Forelimb muscle (tissue), 1 donor: ENCODE data around the gene KIF21B. TPM values are rescaled to one million over a fixed set of nuclear protein-coding genes. Genes with fewer than 3 reads are reported as not detected.
"Not testable (repeated sequence)": the region's sequence is repeated elsewhere in the genome, so short reads cannot be mapped to it uniquely, and the experiment has no call there.

ENCODE experiments used
- DNase-seq: peaks from one replicate; pipeline ENCODE4 v3.0.0-alpha.2; 2013; ENCODE audit warnings: low read depth
- polyA plus RNA-seq: library from polyadenylated mRNA; unstranded; fragments of 120-200 nt; gene quantifications from one replicate; pipeline ENCODE4 v1.2.1, GENCODE V29; 2013; ENCODE audit not compliant: insufficient read length

Gene KIF21B
- polyA plus RNA-seq, 1 donor = 0.73 TPM

DNA sequence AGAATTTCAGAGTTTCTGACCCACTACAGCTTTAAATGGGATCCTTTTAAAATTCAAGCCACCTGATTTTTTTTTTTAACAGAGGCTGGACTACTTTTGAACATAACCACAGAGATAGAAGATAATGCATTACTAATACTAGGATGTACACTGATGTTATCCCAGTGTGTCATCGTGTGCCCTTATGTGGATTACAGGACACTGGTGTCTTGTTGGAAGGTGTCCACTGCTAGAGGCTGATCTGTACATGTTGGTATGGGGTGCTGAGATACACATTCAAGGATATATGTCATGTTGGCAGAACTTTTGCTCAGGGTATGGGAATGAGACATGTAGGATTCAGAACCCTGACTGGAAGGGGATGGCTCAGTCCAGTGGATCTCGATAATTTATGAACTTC, 72.5 kb downstream of the KIF21B start:
- no peak for DNase-seq

- no peak for DNase-seq
These were observed 73.9 kb downstream of the KIF21B start for GRCh38 chr1:200949626-200950025.

DNA sequence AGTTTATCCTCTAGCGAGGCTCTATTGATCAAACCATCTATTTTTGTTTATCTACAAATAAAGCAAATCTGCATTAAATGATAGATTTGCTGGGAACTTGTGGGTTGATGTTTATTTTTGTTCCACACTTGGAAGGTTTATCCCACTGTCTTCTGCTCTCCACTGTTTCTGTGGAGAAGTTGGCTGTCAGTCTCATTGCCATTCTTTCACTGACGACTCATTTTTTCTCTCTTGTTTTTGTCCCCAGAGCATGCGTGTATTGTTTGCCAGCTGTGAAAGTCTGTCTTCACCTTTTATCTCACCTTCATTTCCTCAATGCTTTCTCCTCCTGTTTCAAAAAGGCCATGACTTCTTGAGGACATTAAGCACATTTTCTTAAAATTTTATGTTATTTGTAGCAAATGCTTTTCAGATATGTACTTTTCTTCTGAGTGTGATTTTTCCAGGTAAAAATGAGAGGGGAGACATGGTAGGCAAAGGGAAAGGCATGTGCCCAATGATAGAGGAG, 76.4 kb downstream of the KIF21B start:
- DNase-seq = no peak

- no peak for DNase-seq
These were observed 78.4 kb downstream of the KIF21B start for GRCh38 chr1:200945111-200945510.

DNA sequence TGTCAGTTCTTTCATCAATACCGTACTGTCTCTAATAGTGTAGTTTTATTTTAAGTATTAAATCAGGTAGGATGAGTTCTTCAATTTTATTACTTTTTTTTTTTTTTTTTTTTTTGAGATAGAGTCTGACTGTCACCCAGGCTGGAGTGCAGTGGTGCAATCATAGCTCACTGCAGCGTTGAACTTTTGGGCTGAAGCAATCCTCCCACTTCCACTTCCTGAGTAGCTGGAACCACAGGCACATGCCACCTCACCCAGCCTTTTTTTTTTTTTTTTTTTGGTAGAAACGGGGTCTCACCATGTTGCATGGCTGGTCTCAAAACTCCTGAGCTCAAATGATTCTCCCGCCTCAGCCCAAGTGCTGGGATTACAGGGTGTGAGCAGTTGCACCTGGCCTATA, 84.6 kb downstream of the KIF21B start:
- DNase-seq = no peak

DNA sequence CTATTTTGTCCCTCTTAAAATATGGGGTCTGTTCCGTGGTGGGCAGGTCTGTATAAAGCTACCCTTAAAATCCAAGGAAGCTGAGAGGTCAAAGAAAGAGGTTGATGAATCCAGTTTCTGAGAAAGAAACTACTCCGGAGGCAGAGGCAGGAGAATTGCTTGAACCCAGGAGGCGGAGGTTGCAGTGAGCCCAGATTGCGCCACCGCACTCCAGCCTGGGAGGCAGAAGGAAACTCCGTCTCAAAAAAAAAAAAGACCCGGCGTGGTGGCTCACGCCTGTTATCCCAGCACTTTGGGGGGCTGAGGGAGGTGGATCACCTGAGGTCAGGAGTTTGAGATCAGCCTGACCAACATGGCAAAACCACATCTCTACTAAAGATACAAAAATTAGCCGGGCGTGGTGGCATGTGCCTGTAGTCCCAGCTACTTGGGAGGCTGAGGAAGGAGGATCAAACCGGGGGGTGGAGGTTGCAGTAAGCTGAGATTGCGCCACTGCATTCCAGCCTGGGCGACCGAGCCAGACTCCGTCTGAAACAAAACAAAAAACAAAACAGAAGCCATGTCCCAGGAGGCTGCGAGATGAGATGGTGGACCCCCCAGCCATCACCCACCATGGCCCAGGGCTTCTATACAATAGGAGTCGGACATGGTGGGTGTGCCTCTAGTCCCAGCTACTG, 88.1 kb downstream of the KIF21B start:
- DNase-seq = not testable (repeated sequence)

DNA sequence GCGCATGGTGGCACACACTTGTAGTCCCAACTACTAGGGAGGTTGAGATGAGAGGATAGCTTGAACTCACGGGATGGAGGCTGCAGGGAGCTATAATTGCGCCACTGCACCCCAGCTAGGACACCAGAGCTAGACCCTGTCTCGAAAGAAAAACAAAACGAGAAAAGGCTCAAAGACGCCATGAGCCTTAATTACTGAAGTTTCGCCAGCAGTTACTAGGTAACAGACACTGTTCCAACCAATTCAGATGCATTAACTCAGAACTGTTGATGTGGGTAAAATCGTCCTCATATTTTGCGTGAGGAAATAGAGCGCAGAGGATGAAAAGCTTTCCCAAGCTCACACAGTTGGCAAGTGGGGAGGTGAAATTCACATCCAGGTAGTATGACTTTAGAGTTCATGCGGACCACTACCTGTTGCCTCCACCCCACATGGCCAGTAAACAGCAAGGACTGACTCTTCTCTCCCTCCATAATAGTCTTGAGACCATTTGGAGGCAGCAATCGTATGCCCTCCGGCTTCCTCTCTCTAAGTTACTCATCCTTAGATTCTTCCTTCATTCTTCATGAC, 88.8 kb downstream of the KIF21B start:
- no peak for DNase-seq

GRCh38 chr1:200931776-200932175, 91.7 kb downstream of the KIF21B start:
- DNase-seq = no peak

GRCh38 chr1:200930285-200930684, 93.2 kb downstream of the KIF21B start:
- not testable (repeated sequence) for DNase-seq

DNA sequence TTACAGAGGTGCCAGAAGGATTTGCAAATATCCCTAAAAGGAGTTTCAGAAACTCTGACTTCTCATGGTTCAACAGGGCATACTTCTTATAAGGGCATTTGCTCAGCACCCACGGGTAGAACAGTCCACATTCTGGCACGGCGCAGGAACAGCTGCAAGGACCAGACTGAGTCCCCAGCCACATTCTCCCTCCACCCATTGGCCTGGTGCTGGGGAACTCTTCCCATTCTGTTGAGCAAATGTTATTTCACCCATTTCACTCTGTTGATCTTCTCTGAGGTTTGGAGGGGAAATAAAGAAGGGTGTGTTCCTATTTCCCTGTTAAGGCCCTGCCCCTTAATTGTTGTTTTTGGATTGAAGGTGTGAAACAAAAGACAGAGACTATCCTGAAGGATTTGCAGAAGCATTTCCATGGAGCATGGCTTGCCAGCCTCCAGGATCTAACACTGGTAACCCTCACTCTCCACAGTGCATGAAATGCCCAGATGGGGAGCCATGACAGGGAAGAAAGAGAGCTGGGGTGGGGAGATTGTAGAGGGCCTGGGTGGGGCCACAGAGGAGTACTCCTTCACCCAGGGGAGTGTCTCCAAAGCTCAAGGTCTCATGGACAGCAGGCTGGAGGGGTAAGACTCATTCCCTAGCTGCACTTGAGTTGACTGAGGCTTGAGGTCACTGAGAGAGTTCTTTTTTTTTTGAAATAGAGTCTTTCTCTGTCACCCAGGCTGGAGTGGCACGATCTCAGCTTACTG, 93.8 kb downstream of the KIF21B start:
- DNase-seq = no peak

DNA sequence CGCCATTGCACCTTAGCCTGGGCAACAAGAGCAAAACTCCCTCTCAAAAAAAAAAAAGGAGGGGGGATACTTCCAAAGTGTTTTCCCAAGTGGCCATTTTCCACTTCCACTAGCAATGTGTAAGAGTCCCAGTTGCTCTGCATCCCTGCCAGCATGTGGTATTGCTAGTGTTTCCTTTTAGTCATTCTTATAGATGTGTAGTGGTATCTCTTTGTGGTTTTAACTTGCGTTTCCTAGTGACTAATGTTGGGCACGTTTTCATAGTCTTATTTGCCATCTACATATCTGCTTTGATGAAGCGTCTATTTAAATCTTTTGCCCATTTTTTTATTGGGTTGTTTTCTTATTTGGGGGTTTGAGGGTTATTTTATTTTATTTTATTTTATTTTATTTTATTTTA, 97.7 kb downstream of the KIF21B start:
- DNase-seq = no peak

DNA sequence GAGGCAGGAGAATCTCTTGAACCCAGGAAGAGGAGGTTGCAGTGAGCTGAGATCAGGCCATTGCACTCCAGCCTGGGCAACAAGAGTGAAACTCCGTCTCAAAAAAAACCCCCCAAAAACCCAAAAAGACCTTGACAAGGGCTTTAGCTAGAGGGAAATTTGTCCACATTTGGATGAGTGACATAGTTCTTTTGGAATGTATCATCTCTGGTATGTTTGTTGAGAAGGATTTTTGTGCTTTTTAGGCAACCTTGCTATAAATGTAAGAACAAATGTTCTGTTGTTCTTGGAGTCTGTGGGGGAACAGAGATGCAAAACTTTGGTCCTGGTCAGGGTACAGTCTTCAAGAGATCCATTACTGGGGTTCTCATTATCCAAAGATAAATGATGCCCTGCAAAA, 99.9 kb downstream of the KIF21B start:
- DNase-seq = no peak

DNA sequence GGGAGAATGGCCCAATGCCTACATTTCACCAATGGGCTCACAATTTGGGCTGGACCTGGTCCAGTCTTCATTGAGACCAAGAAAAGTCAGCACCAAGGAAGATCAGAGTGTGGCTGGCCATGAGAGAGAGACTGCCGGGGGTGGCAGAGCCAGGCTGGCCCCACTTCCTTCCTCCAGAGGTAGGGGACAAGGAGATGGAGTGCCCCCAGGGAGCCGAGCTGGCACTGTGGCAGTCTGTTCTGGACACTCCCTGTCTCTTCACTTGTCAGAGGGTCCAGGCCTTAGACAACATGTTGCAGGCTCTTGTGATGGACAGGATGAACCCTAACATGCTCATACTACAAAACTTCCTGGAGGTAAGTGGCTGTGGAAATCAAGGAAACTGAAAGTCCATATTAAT, 101.1 kb downstream of the KIF21B start:
- no peak for DNase-seq

- no peak for DNase-seq
These were observed 101.9 kb downstream of the KIF21B start for GRCh38 chr1:200921571-200922110.

Other genes with a start within 250 kb of the KIF21B start
- not detected for gene GPR25, start 150.7 kb downstream of the KIF21B start, polyA plus RNA-seq
- 2.0 TPM for gene INAVA, start 128.8 kb downstream of the KIF21B start, polyA plus RNA-seq
- gene CACNA1S, start 88.7 kb upstream of the KIF21B start, polyA plus RNA-seq = 56.1 TPM
- 0.32 TPM for gene ASCL5, start 103.5 kb upstream of the KIF21B start, polyA plus RNA-seq
- gene TMEM9, start 130.8 kb upstream of the KIF21B start, polyA plus RNA-seq = 52.0 TPM
- gene IGFN1, start 167.1 kb upstream of the KIF21B start, polyA plus RNA-seq = 3.4 TPM